HG02840 (cell line): ENCODE data around the gene SBNO2.
A peak's percentile ranks its signal among the peaks of the same experiment; 100 is the strongest.
"Not testable (repeated sequence)": the region's sequence is repeated elsewhere in the genome, so short reads cannot be mapped to it uniquely, and the experiment has no call there.

Source experiments
- ATAC-seq: cut with Tn5 transposase; IDR thresholded peaks from one replicate; pipeline ENCODE4 v1.9.1; 2021; ENCODE audit warnings: mild to moderate bottlenecking, moderate library complexity, moderate number of reproducible peaks; ENCODE audit not compliant: unreplicated experiment, low FRiP score

The SBNO2 gene

GRCh38 chr19:1206864-1207450 is 32.9 kb upstream of the SBNO2 start:
- ATAC-seq = no peak

DNA sequence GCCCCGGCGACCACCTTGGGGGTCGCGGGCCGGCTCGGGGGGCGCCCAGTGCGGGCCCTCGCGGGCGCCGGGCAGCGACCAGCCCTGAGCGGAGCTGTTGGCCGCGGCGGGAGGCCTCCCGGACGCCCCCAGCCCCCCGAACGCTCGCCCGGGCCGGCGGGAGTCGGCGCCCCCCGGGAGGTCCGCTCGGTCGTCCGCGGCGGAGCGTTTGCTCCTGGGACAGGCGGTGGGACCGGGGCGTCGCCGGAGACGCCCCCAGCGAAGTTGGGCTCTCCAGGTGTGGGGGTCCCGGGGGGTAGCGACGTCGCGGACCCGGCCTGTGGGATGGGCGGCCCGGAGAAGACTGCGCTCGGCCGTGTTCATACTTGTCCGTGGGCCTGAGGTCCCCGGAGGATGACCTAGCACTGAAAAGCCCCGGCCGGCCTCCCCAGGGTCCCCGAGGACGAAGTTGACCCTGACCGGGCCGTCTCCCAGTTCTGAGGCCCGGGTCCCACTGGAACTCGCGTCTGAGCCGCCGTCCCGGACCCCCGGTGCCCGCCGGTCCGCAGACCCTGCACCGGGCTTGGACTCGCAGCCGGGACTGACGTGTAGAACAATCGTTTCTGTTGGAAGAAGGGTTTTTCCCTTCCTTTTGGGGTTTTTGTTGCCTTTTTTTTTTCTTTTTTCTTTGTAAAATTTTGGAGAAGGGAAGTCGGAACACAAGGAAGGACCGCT is 32.2 kb upstream of the SBNO2 start:
- ATAC-seq = no peak

DNA sequence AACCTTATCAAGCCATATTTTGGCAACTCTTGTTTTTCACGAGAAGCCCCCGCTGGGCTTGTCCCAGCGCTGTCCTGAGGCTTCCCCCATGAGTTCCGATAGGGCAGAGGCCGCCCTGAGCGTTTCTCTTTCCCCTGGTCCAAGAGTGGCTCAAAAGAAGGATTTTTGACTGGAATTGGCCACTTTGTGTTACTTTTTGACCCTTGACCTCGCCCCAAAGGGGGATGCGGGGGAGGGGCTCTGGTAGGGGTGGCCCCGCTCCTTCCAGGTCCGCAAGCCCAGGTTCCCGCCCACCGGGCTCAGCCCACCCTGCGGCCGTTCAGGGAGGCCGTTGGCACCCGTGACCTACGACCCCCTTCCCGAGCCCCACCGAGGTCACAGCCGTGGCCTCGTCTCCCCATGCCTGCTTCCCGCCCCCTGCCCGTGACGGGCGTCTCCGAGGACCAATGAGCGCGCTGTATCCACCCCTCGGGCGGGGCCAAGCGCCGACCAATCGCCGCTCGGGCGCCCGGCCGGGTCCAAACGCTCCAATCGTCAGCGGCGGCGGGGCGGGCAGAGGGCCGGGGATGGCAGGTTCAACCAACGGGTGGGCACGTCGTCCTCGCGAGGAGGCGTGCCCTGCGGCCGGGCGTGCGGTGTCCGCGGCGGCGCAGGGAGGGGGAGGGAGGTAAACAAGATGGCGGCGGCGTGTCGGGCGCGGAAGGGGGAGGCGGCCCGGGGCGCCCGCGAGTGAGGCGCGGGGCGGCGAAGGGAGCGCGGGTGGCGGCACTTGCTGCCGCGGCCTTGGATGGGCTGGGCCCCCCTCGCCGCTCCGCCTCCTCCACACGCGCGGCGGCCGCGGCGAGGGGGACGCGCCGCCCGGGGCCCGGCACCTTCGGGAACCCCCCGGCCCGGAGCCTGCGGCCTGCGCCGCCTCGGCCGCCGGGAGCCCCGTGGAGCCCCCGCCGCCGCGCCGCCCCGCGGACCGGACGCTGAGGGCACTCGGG is 31.3 kb upstream of the SBNO2 start, which contains the start of gene STK11:
Gene STK11 (plus strand): TSS at position 665 of the 986 bp plus-strand sequence. CDS start 1,136 bp downstream, outside the sequence.
- peak; percentile 77 for ATAC-seq

DNA sequence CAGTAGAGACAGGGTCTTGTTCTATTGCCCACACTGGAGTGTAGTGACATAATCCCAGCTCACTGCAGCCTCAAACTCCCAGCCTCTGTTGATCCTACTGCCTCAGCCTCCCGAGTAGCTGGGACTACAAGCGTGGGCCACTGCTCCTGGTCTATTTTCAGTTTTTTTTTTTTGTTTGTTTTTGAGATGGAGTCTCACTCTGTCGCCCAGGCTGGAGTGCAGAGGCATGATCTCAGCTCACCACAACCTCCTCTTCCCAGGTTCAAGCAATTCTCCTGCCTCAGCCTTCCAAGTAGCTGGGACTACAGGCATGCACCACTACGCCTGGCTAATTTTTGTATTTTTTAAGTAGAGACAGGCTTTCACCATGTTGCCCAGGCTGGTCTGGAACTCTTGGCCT is 26.5 kb upstream of the SBNO2 start:
- ATAC-seq = not testable (repeated sequence)

DNA sequence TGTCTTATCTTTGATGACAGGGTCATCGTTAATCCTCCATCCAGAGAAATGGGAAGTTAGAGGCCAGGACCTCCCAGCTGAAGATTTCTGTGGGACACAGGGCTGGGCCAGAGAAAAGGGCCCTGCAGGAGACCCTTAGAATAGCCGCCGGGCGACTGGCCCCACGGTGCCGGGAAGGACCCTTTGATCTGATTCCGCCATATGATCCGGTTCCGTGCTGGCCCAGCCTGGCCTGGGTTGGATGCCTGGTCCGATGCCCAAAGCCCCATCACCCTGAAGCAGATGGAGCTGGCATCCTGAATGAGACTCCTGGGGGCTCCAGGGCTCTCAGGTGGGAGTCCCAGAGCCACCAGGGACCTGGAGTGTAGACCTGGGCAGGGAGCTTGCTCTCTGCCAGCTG is 25.5 kb upstream of the SBNO2 start:
- ATAC-seq = no peak

GRCh38 chr19:1189419-1189818 is 15.4 kb upstream of the SBNO2 start:
- no peak for ATAC-seq

DNA sequence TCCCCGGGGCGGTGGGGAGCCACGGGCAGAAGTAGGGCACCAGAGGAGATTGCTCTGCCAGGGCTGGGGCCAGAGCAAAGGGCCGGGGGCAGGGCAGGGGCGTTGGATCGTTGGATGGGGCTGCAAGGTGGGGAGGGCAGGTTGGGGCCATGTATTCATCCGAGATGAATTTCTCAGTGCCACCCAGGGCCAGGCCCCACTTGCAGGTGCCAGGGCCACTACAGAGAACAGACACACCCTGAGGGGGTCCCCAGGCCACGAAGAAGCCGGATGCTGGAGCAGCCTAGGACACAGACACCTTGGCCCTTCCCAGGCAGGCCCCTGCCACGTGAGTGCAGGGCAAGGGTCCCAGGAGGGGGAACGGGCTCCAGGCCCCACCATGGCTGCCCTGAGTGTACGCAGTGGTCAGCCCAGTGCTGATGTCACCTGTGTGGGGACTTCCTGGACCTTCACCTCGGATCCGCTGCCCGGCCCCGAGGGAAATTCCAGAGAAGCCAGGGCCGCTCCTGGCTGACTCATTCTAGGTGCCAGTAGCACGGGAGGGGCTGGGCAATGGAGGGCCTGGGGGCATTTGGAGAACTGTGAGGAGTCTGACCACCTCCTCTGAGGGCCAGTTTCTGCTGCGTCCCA is 9.6 kb upstream of the SBNO2 start:
- no peak for ATAC-seq

DNA sequence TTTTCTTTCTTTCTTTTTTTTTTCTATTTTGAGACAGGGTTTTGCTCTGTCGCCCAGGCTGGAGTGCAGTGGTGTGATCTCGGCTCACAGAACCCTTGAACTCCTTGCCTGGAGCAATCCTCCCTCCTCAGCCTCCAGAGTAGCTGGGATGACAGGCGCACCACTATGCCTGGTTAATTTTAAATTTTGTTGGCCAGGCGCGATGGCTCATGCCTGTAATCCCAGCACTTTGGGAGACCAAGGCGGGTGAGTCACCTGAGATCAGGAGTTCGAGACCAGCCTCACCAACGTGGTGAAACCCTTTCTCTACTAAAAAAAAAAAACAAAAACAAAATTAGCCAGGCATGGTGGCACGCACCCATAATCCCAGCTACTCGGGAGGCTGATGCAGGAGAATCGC is 8.7 kb upstream of the SBNO2 start:
- ATAC-seq = no peak

DNA sequence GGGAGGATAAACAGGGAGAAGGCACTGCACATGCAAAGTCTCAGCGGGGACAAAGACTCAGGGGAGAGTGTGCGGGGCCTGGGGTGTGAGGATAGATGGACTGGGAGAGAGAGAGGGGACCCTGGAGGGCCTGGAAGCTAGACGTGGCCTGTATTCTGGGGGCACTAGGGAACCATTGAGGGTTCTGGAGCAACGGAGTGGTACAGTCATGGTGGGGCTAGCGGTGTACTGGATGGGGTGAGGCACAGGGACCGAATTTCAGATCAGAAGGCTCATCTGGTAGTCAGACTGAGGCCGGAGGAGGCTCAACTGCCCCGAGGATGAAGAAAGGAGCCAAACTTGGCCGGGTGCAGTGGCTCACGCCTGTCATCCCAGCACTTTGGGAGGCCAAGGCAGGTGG is 8.0 kb upstream of the SBNO2 start:
- ATAC-seq = no peak

DNA sequence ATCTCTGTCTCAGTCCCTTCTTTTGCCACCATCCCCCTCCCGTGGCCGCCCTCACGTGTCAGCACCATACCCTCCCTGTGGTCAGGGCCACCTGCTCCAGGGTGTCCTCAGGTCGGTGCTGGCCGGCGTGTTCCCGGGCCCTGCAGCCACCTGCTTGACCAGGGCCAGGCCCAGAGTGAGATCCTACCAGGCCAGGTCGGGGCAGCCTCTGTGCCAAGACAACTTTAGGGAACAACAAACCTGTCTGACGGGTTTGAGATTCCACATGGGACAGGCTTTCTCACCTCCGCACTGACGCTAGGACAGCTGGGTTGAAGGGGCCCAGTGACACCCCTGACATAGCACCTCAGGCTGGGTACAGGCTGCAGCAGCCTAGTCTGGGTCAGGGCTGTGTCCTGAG is 7.5 kb upstream of the SBNO2 start:
- ATAC-seq = no peak

GRCh38 chr19:1177322-1178114 is 3.5 kb upstream of the SBNO2 start:
- ATAC-seq = no peak

GRCh38 chr19:1173159-1173844 is 766 bp downstream of the SBNO2 start:
- no peak for ATAC-seq

- no peak for ATAC-seq
These were observed 1.5 kb downstream of the SBNO2 start for GRCh38 chr19:1172353-1173158.

DNA sequence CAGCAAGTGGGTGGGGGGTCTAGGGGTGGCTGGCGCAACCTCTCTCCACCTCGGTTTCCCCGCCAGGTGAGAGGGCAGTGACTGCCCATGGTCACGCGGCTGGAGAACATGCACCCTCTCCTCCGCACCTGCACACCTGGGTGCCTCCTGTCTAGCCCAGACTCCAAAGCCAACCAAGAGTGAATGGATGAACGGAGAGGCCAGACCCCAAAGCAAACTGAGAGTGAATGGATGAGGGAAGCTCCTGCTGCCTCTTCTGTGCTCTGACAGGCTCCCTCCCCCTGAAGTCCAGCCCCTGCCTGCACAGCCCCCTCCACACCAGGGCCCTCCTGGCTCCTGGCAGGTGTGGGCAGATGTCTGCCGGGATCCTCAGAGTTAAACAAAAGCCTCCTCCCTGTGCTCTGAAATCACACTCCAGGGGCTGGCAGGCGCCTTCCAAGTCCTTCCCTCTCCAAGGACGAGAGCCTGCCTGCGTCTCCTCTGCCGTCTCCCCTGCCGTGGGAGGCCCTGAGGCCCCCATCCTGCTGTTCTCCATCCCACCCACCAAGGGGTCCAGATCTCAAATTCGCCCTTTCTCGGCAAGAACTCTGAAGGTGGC is 2.2 kb downstream of the SBNO2 start:
- no peak for ATAC-seq

DNA sequence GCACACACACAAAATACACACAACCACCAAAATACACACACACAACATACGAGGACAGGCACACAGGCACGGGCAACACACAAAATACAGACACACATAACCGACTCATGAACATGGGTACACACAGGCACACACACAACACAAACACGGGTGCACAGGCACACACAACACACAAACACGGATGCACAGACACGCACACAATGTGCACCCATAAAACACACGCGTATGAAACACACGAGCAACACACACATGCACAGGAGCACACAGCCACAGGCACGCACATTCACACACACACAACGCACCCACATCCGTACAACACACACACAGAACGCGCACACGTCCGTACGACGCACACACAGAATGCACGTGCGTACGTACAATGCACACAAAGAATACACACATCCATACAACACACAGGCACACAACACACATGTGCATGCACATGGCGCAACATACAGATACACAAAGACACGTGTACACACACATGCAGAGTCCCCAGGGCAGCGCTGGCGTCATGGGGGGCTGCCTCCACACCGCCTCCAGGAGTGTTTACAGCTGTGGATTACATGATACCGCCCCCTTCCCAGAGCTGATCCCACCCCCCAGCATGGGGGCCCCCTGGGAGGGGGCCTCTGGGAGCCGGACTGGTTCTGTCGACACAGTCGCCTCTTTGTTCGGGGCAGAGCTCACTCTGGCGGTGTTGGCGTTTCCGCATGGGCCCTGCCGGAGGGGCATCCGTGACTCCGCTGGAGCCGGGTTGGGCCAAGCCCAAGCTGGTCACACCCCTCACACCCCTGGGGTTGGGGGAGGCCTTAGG is 2.9 kb downstream of the SBNO2 start:
- ATAC-seq = no peak

DNA sequence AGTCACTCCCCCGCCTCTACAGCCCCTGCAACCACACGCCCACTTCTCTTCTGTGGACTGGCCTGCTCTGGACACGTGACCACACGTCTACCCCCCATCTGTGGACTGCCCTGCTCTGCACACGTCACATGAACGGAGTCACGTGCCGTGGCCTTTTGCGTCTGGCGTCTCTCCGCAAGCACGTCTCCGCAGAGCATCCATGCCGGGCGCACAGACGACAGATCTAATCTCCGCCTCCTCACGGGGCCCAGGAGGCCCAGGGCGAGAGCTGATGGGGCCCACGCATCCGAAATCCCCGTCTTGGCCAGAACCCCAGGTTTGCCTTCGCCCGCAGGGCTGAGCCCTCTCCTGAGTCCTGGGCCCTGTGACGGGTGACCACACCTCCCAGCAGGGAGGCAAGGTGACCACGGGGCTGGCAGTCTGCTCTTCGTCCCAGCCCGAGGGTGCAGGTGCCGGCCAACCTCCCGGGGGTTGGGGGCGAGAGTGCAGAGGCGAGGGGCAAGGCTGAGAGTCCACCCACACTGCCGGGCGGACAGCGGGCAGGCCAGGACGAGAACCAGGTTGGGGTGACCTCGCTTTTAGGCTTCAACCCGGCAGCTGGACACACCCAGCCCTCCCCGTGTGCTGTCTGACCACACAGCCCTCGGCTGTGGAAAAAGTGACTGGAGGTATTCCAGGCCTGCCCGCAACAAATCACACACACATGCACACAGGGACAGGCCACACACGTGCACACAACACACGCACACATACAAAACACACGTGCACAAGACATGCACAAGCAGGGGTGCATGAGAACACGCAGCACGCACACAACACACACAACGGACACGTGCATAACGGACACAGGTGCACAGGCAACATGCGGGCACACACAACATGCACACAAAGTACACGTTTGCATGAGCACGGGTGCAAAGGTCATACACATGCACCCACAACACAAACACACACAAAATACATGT is 3.9 kb downstream of the SBNO2 start:
- ATAC-seq = no peak
